GM19455 (cell line): ENCODE results near the gene ABTB1.
"Not testable (repeated sequence)": the region's sequence is repeated elsewhere in the genome, so short reads cannot be mapped to it uniquely, and the experiment has no call there.

Source experiments
- ATAC-seq: cut with Tn5 transposase; IDR thresholded peaks from one replicate; pipeline ENCODE4 v1.9.1; 2021; ENCODE audit not compliant: unreplicated experiment

ABTB1 gene

GRCh38 chr3:127647845-127648204, 24.9 kb upstream of the ABTB1 start:
- ATAC-seq, result no peak

- no peak for ATAC-seq
Measured at GRCh38 chr3:127650236-127650635, 22.5 kb upstream of the ABTB1 start.

GRCh38 chr3:127651516-127652172, 21.1 kb upstream of the ABTB1 start:
- ATAC-seq, result no peak

GRCh38 chr3:127652246-127652995, 20.3 kb upstream of the ABTB1 start:
- no peak for ATAC-seq

- no peak for ATAC-seq
Measured at GRCh38 chr3:127654374-127654773, 18.4 kb upstream of the ABTB1 start.

- ATAC-seq, result not testable (repeated sequence)
Measured at GRCh38 chr3:127654993-127655392, 17.8 kb upstream of the ABTB1 start.

- ATAC-seq, result no peak
Measured at GRCh38 chr3:127655641-127656040, 17.1 kb upstream of the ABTB1 start.

- no peak for ATAC-seq
Measured at GRCh38 chr3:127656906-127657305, 15.8 kb upstream of the ABTB1 start.

GRCh38 chr3:127658234-127658633, 14.5 kb upstream of the ABTB1 start:
- ATAC-seq, result no peak

- no peak for ATAC-seq
Measured at GRCh38 chr3:127660621-127661251, 12.0 kb upstream of the ABTB1 start.

GRCh38 chr3:127661600-127661999, 11.2 kb upstream of the ABTB1 start:
- ATAC-seq, result no peak

- no peak for ATAC-seq
Measured at GRCh38 chr3:127662001-127662469, 10.7 kb upstream of the ABTB1 start.

- ATAC-seq, result no peak
Measured at GRCh38 chr3:127663151-127663550, 9.6 kb upstream of the ABTB1 start.

GRCh38 chr3:127665165-127665564, 7.6 kb upstream of the ABTB1 start:
- no peak for ATAC-seq

- no peak for ATAC-seq
Measured at GRCh38 chr3:127665586-127665985, 7.2 kb upstream of the ABTB1 start.

- no peak for ATAC-seq
Measured at GRCh38 chr3:127666676-127667075, 6.1 kb upstream of the ABTB1 start.

GRCh38 chr3:127667119-127667681, 5.6 kb upstream of the ABTB1 start:
- no peak for ATAC-seq

- ATAC-seq, result no peak
Measured at GRCh38 chr3:127668906-127669305, 3.8 kb upstream of the ABTB1 start.

- ATAC-seq, result no peak
Measured at GRCh38 chr3:127669541-127670228, 3.1 kb upstream of the ABTB1 start.

GRCh38 chr3:127670229-127670559, 2.6 kb upstream of the ABTB1 start:
- no peak for ATAC-seq

GRCh38 chr3:127670761-127671522, 1.8 kb upstream of the ABTB1 start:
- no peak for ATAC-seq
